Measurements from ENCODE around the gene ACTRT2.

The ACTRT2 gene

GRCh38 chr1:3029991-3030662, 8.9 kb downstream of the ACTRT2 start:
- no peak for TF ChIP-seq CTCF (IDR thresholded peaks at IDR 0.05; ENCODE audit: poor library complexity, severe bottlenecking)
- no peak overlapping the region for H3K4me3 ChIP-seq (ENCODE audit: severe bottlenecking)
- H3K4me1 ChIP-seq (ENCODE audit: insufficient read depth, poor library complexity, severe bottlenecking), result no peaks in the 10 kb centered on the region
- no peaks in the 10 kb centered on the region for H3K36me3 ChIP-seq (ENCODE audit: low read depth)
- H3K9me3 ChIP-seq (ENCODE audit: severe bottlenecking), result no peaks in the 10 kb centered on the region
- H3K27me3 ChIP-seq (ENCODE audit: insufficient read depth, poor library complexity, severe bottlenecking), result peaks cover 4% of the 10 kb centered on the region
- DNase-seq (ENCODE audit: low spot score) (no peak), ATAC-seq (ENCODE audit: low read depth) (no peak)
- no peak overlapping the region for H3K27ac ChIP-seq (ENCODE audit: poor library complexity, severe bottlenecking)

- Histone ChIP-seq H3K9me3 (ENCODE audit: severe bottlenecking) (no peaks in the 10 kb centered on the region), H3K27me3 (ENCODE audit: insufficient read depth, poor library complexity, severe bottlenecking) (peaks cover 4% of the 10 kb centered on the region)
These were observed 9.6 kb downstream of the ACTRT2 start for GRCh38 chr1:3030663-3031381.

GRCh38 chr1:3031401-3032221, 10.3 kb downstream of the ACTRT2 start:
- Histone ChIP-seq H3K9me3 (ENCODE audit: severe bottlenecking) (no peaks in the 10 kb centered on the region), H3K4me3 (ENCODE audit: severe bottlenecking) (no peak overlapping the region), H3K36me3 (ENCODE audit: low read depth) (no peaks in the 10 kb centered on the region), H3K4me1 (ENCODE audit: insufficient read depth, poor library complexity, severe bottlenecking) (no peaks in the 10 kb centered on the region), H3K27ac (ENCODE audit: poor library complexity, severe bottlenecking) (no peak overlapping the region), H3K27me3 (ENCODE audit: insufficient read depth, poor library complexity, severe bottlenecking) (peaks cover 4% of the 10 kb centered on the region)
- DNase-seq (ENCODE audit: low spot score) (no peak), ATAC-seq (ENCODE audit: low read depth) (no peak)
- no peak for TF ChIP-seq CTCF (IDR thresholded peaks at IDR 0.05; ENCODE audit: poor library complexity, severe bottlenecking)

More at GRCh38 chr1:3030663-3031381, 9.6 kb downstream of the ACTRT2 start:
- DNase-seq (ENCODE audit: low spot score) (no peak), ATAC-seq (ENCODE audit: low read depth) (no peak)
- H3K4me1 ChIP-seq (ENCODE audit: insufficient read depth, poor library complexity, severe bottlenecking), result no peaks in the 10 kb centered on the region
- H3K27ac ChIP-seq (ENCODE audit: poor library complexity, severe bottlenecking), result no peak overlapping the region
- no peaks in the 10 kb centered on the region for H3K36me3 ChIP-seq (ENCODE audit: low read depth)
- H3K4me3 ChIP-seq (ENCODE audit: severe bottlenecking), result no peak overlapping the region
- no peak for TF ChIP-seq CTCF (IDR thresholded peaks at IDR 0.05; ENCODE audit: poor library complexity, severe bottlenecking)

GRCh38 chr1:3032371-3033039, 11.2 kb downstream of the ACTRT2 start:
- no peaks in the 10 kb centered on the region for H3K9me3 ChIP-seq (ENCODE audit: severe bottlenecking)
- ATAC-seq (ENCODE audit: low read depth) (no peak), DNase-seq (ENCODE audit: low spot score) (no peak)
- no peak overlapping the region for H3K27ac ChIP-seq (ENCODE audit: poor library complexity, severe bottlenecking)
- no peaks in the 10 kb centered on the region for H3K4me1 ChIP-seq (ENCODE audit: insufficient read depth, poor library complexity, severe bottlenecking)
- peaks cover 4% of the 10 kb centered on the region for H3K27me3 ChIP-seq (ENCODE audit: insufficient read depth, poor library complexity, severe bottlenecking)
- no peak overlapping the region for H3K4me3 ChIP-seq (ENCODE audit: severe bottlenecking)
- TF ChIP-seq CTCF (IDR thresholded peaks at IDR 0.05; ENCODE audit: poor library complexity, severe bottlenecking), result no peak
- H3K36me3 ChIP-seq (ENCODE audit: low read depth), result no peaks in the 10 kb centered on the region
